GM18520 (cell line): ENCODE results near the gene SGMS1.

Source experiments
- ATAC-seq: cut with Tn5 transposase; IDR thresholded peaks from one replicate; pipeline ENCODE4 v1.9.1; 2021; ENCODE audit not compliant: unreplicated experiment

The SGMS1 gene

DNA sequence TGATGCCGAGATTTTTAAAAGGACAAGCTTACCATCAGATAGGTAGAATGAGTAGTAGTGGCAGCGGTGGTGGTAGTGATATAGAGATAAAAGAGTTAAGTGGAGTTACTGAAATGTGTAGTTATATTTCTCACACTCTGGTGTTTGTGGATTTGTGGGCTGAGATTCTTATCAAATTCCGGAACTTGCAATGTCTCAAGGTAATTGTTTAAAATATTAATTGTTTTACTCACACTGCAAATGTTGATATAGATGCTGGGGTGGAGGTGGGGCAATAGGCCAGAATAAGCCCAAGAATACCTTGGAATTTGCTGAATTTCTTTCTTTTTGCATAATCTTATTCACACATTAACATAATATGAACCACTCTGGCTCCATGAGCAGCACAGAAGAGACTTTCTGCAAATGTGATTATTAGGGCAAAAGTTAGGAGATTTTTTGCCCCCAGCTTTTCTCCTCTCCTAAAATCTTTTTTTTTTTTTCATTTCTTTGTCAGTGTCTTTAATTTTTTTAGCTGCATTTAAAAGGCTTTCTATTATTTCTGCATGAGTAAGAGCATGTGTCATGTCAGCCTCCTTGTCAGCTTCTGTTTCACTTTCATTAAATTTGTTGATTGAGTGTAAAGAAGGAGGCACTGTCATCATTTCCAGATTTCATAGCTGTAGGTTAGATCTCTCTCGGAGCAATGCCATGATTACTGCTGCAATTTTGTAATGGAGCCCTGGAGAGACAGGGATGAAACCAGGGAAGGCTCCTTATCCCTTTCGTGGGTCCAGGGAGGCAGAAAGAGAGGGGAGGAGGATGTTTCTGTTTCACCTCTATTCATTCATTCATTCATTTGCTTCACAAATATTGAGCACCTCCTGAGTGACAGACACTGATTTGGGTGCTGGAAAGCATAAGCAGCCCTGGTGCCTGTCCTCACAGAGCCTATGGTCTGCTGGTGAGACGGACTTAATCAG is 13.1 kb upstream of the SGMS1 start:
- peak; percentile 68 for ATAC-seq

DNA sequence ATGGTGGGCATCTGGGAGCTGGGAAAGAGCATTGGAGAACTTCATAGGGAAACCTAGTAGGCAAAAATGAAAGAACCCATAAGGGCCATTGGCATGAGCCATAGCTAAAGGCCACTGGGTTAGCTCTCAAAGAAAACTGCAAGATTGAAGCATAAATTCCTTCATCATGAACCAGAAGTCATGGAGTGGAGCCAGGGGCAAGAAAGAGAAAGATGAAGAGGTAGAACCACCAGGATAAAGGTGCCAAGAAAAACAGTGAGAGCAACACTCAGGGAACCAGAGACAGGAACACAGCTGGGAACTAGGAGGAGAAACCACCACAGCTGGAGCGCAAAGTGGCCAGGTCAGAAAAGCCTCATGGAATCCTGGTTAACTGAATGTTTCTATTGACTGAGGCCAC is 11.5 kb upstream of the SGMS1 start:
- no peak for ATAC-seq

- no peak for ATAC-seq
These were observed 10.7 kb upstream of the SGMS1 start for GRCh38 chr10:50634479-50634878.

GRCh38 chr10:50631052-50631451 is 7.3 kb upstream of the SGMS1 start:
- ATAC-seq: no peak

DNA sequence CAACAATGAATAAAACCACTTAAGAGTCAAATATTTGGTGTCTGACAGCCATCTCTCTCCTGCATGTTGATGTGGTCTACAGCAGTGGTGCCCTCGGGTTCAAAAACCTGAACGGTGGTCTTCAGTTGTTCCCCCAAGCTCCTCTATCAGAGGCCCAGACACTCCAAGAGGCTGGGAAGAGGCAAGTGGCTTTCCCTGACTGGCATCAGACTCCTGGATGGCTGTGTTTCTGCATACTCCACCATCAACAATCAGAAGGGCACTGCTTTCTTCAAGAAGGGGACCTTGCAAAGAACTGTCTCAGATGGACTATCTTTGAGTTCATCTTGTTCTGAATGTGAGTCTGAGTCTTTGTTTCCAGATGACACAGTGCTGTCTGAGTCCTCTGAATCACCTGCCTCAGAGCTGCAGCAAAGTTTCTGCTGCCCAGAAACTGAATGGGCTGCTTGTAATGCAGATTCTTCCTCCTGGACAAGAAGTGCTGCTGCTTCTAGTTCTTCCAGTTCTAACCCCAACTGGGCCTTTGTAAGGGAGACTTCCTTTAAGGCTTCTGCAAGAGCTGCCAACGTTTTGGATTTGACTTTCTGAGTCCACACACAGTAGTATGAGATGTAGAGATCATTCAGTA is 5.9 kb upstream of the SGMS1 start:
- ATAC-seq: no peak

DNA sequence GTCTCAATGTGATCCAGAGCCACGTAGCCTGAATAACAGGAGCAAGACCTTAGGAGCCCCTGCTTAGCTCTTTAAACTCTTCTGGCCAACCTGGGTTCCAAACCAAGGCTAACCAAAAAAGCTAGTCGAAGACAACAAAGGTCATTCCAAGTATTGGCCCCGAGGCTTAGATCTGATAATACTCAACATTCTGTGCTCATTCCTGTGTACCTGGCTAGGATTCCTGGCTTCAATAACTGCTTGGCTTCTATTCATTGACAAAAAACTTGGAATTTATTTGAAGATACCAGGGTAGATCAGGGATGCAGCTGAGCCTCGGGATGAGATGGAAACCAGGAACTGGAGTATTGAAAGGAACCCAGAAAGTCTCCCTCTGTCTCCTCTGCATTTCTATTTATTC is 4.1 kb upstream of the SGMS1 start:
- no peak for ATAC-seq

GRCh38 chr10:50627443-50627842 is 3.7 kb upstream of the SGMS1 start:
- no peak for ATAC-seq

DNA sequence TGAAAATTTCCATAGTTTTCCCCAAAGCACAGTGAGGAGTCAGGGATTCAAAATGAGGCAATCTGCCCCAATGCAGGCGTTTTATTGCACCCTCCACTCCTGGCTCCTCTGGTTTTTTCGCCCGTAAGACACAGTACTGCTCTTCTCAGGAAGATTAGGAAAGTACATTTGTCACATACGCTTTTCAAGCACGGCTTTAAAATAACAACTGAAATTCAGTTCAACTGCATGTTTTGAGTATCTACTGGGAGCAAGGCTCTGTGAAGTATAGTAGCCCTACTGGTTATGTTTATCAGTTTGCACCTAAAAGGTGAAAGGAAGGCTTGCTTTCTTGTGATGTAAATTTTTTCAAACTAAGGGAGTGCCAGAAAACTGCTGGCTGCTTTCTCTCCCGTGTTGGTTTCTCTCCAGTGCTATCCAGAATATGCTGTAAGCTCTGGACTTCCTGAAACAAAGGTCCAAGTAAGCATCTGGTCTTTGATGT is 1.9 kb upstream of the SGMS1 start:
- ATAC-seq: no peak

DNA sequence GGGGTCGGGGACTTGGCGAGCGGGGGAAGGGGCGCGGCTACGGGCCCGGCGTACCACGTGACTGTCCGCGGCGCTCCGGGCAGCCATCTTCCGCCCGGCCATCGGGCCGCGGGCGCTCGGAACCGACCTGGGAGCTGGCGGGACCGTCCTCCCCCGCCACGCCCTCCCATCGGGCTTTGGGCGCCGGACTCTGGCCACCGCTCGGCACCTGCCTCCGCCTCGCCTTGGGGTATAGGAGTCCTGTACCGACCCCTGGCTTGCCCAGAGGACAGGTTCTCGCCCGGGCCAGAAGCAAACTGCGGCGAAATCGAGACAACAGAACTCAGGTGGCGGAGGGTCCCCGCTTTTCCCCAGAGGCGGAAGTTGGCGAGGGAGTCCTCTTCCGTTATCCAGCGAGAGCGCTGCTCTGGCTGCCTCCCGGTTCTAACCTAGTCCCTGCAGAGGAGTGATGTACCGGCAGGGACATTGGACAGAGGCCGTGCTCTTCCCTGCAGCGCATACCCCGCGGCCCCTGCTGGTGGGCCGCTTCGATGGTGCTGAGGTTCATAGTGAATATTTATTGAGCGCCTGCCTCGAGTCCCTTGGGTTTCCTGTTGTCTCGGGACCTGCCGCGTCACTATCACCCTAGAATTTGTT is 1.2 kb upstream of the SGMS1 start:
- ATAC-seq: peak; percentile 29

GRCh38 chr10:50624413-50624865 is 683 bp upstream of the SGMS1 start:
- ATAC-seq: peak; percentile 38

DNA sequence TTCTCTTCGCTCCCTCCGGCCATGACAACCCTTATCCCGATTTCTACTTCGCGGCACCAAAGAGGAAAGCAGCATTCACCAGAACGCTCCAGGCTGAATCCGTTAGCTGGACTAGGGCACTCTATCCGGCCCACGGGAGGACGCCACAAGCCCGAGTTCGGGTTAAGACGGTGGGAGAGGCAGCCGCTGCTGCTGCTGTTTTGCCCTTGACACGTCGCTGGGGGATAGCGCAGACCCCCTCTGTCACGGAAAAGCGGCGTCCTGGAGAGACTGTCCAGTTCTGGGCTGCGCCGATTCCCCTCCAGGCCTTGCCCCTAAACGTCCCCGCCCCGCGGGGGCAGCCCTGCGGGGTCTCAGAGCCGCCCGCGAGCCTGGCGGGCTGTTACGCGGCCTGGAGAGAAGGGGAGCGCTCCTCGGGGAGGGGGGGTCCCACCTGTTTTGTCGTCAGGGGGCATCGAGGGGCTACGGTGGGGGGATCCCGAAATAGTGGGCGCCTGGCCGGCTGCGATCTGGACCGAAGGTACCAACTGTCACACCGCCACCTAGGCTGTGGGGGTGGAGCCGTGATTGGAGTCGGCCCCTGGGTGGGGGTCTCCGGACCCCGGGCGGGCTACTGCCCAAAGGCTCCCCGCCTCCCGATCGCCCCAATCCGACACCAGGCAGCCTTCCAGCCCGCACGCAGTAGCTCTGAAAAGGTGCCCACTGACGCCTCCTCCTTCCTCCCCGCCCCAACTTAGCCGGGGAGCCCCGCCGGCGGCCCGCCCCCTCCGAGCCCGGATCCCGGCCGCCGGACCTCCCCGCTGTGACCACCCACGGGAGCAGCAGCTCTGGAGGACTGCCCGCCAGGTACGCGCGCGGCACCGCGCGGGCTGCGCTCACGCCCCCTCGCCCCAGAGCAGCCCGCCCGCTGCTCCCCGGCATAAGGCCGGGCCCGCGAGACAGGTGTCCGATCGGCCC is 772 bp downstream of the SGMS1 start:
- peak; percentile 2 for ATAC-seq

DNA sequence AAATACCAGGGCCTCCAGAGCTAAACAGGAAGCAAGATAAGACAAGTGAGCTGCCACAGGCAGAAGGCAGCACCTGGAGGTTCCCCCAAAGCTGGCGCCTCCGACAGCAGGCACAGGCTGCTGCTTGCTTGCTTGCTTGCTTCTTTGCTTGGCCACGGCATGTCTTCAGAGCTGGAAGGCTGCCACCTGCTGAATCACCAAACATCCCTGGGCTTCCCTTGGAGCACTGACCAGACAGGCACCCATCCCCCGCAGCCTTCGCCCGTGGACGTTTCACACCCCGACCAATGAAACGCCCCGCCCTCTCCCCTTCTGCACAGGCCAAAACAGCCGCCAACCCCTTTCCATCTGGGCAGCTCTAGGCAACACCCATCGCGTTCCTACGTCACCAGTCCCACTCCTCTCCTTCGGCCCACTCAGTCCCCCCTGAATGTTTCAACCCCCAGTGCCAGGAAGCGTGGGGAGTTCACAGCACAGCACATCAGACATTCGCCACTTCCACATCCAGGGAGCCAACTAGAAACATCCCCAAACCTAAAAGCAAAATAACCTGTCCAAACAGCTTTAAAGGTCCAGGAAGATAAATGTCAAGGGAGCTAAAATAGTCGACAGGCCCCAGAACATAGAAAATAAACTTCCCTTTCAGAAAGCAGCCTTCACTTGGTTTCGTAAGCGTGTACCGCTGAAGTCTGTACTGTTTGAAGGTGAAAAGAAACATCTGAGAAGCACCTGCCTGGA is 1.6 kb downstream of the SGMS1 start:
- peak; percentile 21 for ATAC-seq

- no peak for ATAC-seq
These were observed 2.9 kb downstream of the SGMS1 start for GRCh38 chr10:50620899-50621298.

DNA sequence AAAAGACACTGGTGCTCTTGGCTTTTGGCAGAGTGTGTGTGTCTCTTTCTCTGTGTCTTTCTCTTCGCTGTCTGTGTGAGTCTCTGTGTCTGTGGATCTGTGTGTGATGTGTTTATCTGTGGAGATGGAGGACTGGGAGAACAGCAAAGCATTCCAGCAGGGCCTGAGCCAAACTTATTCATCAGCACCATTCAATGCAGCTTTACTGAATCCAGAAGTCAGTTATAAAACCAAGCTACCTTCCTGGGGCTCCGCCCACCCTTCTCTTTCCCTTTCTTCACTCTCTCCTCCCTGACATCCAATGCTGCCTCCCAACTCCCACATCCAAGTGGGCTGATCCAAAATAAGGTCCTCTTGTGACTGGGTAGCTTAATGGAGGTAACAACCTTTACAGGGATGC is 3.9 kb downstream of the SGMS1 start:
- ATAC-seq: no peak

DNA sequence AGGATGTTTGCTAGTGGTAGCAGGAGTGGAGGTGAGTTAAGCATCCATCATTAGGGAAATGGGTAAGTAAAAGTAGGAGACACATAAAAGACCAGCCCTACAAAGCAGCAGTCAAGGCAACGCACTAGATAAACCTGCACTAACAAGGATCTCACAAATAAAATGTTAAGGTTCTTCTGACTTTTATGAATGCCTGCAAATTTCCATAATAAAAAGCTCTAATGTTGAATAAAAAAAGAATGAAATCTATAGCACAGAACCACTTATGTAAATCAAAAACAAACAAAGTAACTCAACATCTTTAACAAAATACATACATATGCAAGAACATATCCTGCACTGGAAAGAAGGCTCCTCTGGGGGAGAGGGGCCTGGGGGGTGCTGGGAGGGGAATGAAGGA is 4.6 kb downstream of the SGMS1 start:
- no peak for ATAC-seq

DNA sequence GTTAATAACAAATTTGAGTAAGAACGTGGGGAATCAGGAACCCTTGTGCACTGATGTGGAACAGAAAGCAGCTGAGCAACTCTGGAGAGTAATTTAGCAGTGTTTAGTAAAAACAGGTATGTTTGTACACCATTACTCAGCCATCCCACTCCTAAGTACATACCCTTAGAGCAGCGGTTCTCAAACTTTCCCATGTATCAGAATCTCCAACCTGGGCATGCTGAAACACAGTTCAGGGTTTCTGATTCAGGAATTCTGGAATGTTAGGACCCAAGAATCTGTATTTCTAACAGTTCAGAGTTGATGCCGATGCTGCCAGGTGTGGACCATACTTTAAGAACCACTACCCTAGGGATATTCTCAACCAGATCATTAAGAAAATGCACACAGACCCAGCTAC is 5.1 kb downstream of the SGMS1 start:
- no peak for ATAC-seq

DNA sequence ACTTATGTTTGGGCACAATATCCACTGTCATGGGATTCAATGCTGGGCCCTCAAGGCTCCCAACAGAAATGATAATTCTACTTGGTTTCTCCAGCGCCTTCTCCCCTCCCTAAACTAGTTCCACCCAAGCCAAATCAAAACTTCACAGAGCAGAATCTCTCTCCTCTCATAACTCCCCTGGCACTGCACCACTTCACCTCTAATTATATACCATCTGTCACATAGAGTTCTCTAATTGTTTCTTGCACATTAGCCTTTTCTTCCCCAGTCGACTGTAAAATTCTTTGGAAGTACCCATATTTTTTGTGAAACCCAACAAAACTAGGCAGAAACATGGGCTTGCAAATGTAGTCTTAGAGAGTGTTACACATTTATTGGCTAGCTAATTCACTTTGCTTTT is 8.1 kb downstream of the SGMS1 start:
- no peak for ATAC-seq

DNA sequence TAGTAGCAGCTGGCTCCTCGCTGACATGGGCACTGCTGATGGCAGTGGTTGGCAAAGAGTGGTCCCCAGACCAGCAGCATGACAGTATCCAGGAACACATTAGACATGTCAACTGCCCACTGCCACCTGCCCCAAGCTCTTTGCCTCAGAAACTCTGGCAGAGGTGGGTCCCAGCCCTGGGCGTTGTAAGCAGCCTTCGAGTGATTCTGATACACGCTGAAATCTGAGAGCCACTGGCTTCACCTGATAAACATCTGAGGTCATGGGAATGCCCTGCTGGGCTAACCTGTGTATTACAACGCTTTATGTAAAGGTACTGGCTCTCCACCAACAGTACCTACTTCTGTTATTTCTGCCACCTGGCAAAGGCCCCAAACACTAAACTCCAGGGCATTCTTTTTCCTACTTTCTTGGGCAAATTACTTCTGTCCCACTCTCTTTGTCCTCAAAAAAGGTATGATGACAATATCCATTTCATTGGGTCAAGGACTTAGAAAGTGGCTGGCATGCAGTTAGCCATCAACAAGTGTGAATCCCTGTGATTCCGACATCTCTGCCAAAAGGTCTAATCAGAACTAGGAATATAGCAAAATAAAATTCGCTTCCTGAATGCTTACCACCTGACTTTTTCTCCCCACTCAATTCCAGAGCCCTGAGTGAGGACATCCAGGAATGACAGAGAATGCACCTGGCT is 9.2 kb downstream of the SGMS1 start:
- no peak for ATAC-seq

GRCh38 chr10:50613726-50614443 is 9.9 kb downstream of the SGMS1 start:
- ATAC-seq: no peak
